GM23248 (cell line): Measurements from ENCODE around the gene GRM3. TPM values are rescaled to one million over a fixed set of nuclear protein-coding genes. Genes with fewer than 3 reads are reported as not detected.

Experiments
- DNase-seq: peaks from one replicate; pipeline ENCODE4 v3.0.0-alpha.2; 2015
- H2AFZ ChIP-seq: fragments of 200-600 bp; sonication (generic); 2 replicates; pipeline ENCODE4 v1.6.1; 2016; ENCODE audit warnings: antibody characterized with exemption
- H3F3A ChIP-seq: fragments of 200-600 bp; sonication (generic); 2 replicates; pipeline ENCODE4 v1.6.1; 2016; ENCODE audit warnings: mild to moderate bottlenecking, antibody characterized with exemption, mixed run types; ENCODE audit not compliant: insufficient read depth
- H3K27ac ChIP-seq: fragments of 200-600 bp; sonication (generic); 2 replicates; pipeline ENCODE4 v1.5.1; 2016; ENCODE audit warnings: mild to moderate bottlenecking
- H3K27me3 ChIP-seq: fragments of 200-600 bp; sonication (generic); replicated peaks from 2 replicates; pipeline ENCODE4 v1.6.1; 2016; ENCODE audit warnings: mild to moderate bottlenecking; ENCODE audit not compliant: insufficient read depth
- H3K36me3 ChIP-seq: fragments of 200-600 bp; sonication (generic); 2 replicates; pipeline ENCODE4 v1.6.1; 2016; ENCODE audit warnings: low read depth, mild to moderate bottlenecking
- H3K4me1 ChIP-seq: fragments of 200-600 bp; sonication (generic); 2 replicates; pipeline ENCODE4 v1.6.1; 2016; ENCODE audit warnings: mild to moderate bottlenecking; ENCODE audit not compliant: insufficient read depth
- H3K4me2 ChIP-seq: fragments of 200-600 bp; sonication (generic); one replicate; pipeline ENCODE4 v1.6.1; 2016; ENCODE audit warnings: mild to moderate bottlenecking; ENCODE audit not compliant: unreplicated experiment
- H3K4me3 ChIP-seq: fragments of 200-600 bp; sonication (generic); 2 replicates; pipeline ENCODE4 v1.5.1; 2016; ENCODE audit warnings: mild to moderate bottlenecking
- H3K79me2 ChIP-seq: fragments of 200-600 bp; sonication (generic); 2 replicates; pipeline ENCODE4 v1.6.1; 2016; ENCODE audit warnings: mild to moderate bottlenecking; ENCODE audit not compliant: insufficient read depth
- H3K9ac ChIP-seq: fragments of 200-600 bp; sonication (generic); 2 replicates; pipeline ENCODE4 v1.6.1; 2016; ENCODE audit warnings: mild to moderate bottlenecking
- H3K9me2 ChIP-seq: fragments of 200-600 bp; sonication (generic); 2 replicates; pipeline ENCODE4 v1.6.1; 2016; ENCODE audit warnings: mixed run types, mild to moderate bottlenecking, moderate library complexity; ENCODE audit not compliant: insufficient read depth
- H3K9me3 ChIP-seq: fragments of 200-600 bp; sonication (generic); one replicate; pipeline ENCODE4 v1.6.1; 2017; ENCODE audit warnings: low read depth
- H4K20me1 ChIP-seq: fragments of 200-600 bp; sonication (generic); 2 replicates; pipeline ENCODE4 v1.6.0; 2016; ENCODE audit not compliant: insufficient read depth
- EZH2 ChIP-seq: fragments of 200-600 bp; sonication (generic); IDR thresholded peaks from 2 replicates; pipeline ENCODE4 v1.6.1; 2018; ENCODE audit warnings: antibody characterized with exemption, mild to moderate bottlenecking; ENCODE audit not compliant: insufficient read depth, poor library complexity, severe bottlenecking
- EZH2phosphoT487 ChIP-seq: fragments of 200-600 bp; sonication (generic); IDR thresholded peaks from 2 replicates; pipeline ENCODE4 v1.6.1; 2018; ENCODE audit warnings: antibody characterized with exemption, moderate library complexity, mild to moderate bottlenecking, low read depth; ENCODE audit not compliant: insufficient read depth
- WGBS, 2 experiments: methylation state at CpG; one replicate each; pipeline ENCODE4 v1.1.6; 2015 to 2017; ENCODE audit warnings: low lambda C conversion rate in 2 of 2, low coverage in 1 of 2; ENCODE audit errors: missing lambda C conversion rate in 2 of 2; 5-methylcytosine and 5-hydroxymethylcytosine counted together
- in situ Hi-C: fragments of 300-500 bp; cut with MboI; formaldehyde crosslinking; loops from 2 replicates; pipeline ENCODE4 v1.15.0; 2020
- polyA plus RNA-seq: library from polyadenylated mRNA; unstranded; fragments of >200 nt; fragmentation: Nextera tagmentation; extraction: Ambion mirVana; gene quantifications from 2 replicates; pipeline ENCODE4 v1.2.1, GENCODE V29; 2016
- total RNA-seq: library from RNA; depleted of rRNA; stranded (reverse); fragments of >200 nt; shearing (Covaris generic); gene quantifications from 2 replicates; pipeline ENCODE4 v1.2.3, GENCODE V29; 2014

The GRM3 gene
- total and polyA plus RNA-seq, 2 experiments from 2014 or later: not detected

- 72 to 90% methylated on average over 3 of the region's 3 CpGs for WGBS, 2 experiments
- no peaks in the 10 kb centered on the region for H3K79me2 ChIP-seq
- TF ChIP-seq EZH2phosphoT487: no peak
- no peak for TF ChIP-seq EZH2
- DNase-seq: no peak
- H3K4me2 ChIP-seq: no peak overlapping the region
- no peak overlapping the region for H3K9ac ChIP-seq
- H3K9me2 ChIP-seq: no peaks in the 10 kb centered on the region
- no peaks in the 10 kb centered on the region for H3K4me1 ChIP-seq
- H3K27ac ChIP-seq: no peak overlapping the region
- no peaks in the 10 kb centered on the region for H3K9me3 ChIP-seq
- in situ Hi-C loops: no loop called here
- H3F3A ChIP-seq: no peaks in the 10 kb centered on the region
- no peak overlapping the region for H3K4me3 ChIP-seq
- H4K20me1 ChIP-seq: no peaks in the 10 kb centered on the region
- H3K27me3 ChIP-seq: no peaks in the 10 kb centered on the region
- H3K36me3 ChIP-seq: no peaks in the 10 kb centered on the region
- no peak overlapping the region for H2AFZ ChIP-seq
Measured at GRCh38 chr7:86833360-86833759, 189.7 kb downstream of the GRM3 start.

GRCh38 chr7:86837235-86837634 is 193.5 kb downstream of the GRM3 start:
- Histone ChIP-seq H2AFZ (no peak overlapping the region), H3K9ac (no peak overlapping the region), H3K4me1 (no peaks in the 10 kb centered on the region), H4K20me1 (no peaks in the 10 kb centered on the region), H3K9me2 (no peaks in the 10 kb centered on the region), H3K79me2 (no peaks in the 10 kb centered on the region), H3K4me3 (no peak overlapping the region), H3K27ac (no peak overlapping the region), H3K9me3 (no peaks in the 10 kb centered on the region), H3K36me3 (no peaks in the 10 kb centered on the region), H3K27me3 (no peaks in the 10 kb centered on the region), H3F3A (no peaks in the 10 kb centered on the region), H3K4me2 (no peak overlapping the region)
- no peak for TF ChIP-seq EZH2phosphoT487
- no peak for TF ChIP-seq EZH2
- no peak for DNase-seq
- in situ Hi-C loops: no loop called here
- 55 to 58% methylated on average over 3 of the region's 3 CpGs for WGBS, 2 experiments

GRCh38 chr7:86844608-86845007 is 200.9 kb downstream of the GRM3 start:
- H3K4me2 ChIP-seq: no peak overlapping the region
- 36 to 44% methylated on average over 3 of the region's 3 CpGs for WGBS, 2 experiments
- no peaks in the 10 kb centered on the region for H3F3A ChIP-seq
- no peaks in the 10 kb centered on the region for H3K9me3 ChIP-seq
- no peaks in the 10 kb centered on the region for H3K4me1 ChIP-seq
- TF ChIP-seq EZH2 (no peak), EZH2phosphoT487 (no peak)
- DNase-seq: no peak
- H3K36me3 ChIP-seq: no peaks in the 10 kb centered on the region
- no peaks in the 10 kb centered on the region; the same call in 1 of the 2 replicates for H4K20me1 ChIP-seq
- H3K9ac ChIP-seq: no peak overlapping the region
- H2AFZ ChIP-seq: no peak overlapping the region
- H3K79me2 ChIP-seq: no peaks in the 10 kb centered on the region
- in situ Hi-C loops: no loop called here
- no peak overlapping the region for H3K4me3 ChIP-seq
- H3K9me2 ChIP-seq: no peaks in the 10 kb centered on the region
- H3K27me3 ChIP-seq: no peaks in the 10 kb centered on the region
- H3K27ac ChIP-seq: no peak overlapping the region

- no peaks in the 10 kb centered on the region for H3K36me3 ChIP-seq
- TF ChIP-seq EZH2phosphoT487 (no peak), EZH2 (no peak)
- H3K27ac ChIP-seq: no peak overlapping the region
- no peak for DNase-seq
- H3F3A ChIP-seq: no peaks in the 10 kb centered on the region
- no peaks in the 10 kb centered on the region for H3K9me2 ChIP-seq
- no peaks in the 10 kb centered on the region for H3K4me1 ChIP-seq
- no peaks in the 10 kb centered on the region for H3K27me3 ChIP-seq
- WGBS, 2 experiments: 10 to 16% methylated on average over 3 of the region's 3 CpGs
- no peak overlapping the region for H3K4me2 ChIP-seq
- H3K79me2 ChIP-seq: no peaks in the 10 kb centered on the region
- no peak overlapping the region for H3K4me3 ChIP-seq
- no peak overlapping the region for H3K9ac ChIP-seq
- no peaks in the 10 kb centered on the region; the same call in 1 of the 2 replicates for H4K20me1 ChIP-seq
- in situ Hi-C loops: no loop called here
- no peak overlapping the region for H2AFZ ChIP-seq
- no peaks in the 10 kb centered on the region for H3K9me3 ChIP-seq
Measured at GRCh38 chr7:86846494-86847190, 202.9 kb downstream of the GRM3 start.
